IPS DF 19.7 (cell line): ENCODE measurements around the gene NT5C2.
A peak's percentile ranks its signal among the peaks of the same experiment; 100 is the strongest.
"Not testable (repeated sequence)": the region's sequence is repeated elsewhere in the genome, so short reads cannot be mapped to it uniquely, and the experiment has no call there.

Experiments used
- DNase-seq: peaks from one replicate; pipeline ENCODE4 v3.0.0-alpha.2; 2013; ENCODE audit warnings: low read depth, low spot score

Gene NT5C2

GRCh38 chr10:103089493-103089892 is 103.6 kb downstream of the NT5C2 start:
- DNase-seq = no peak

- no peak for DNase-seq
These were observed 106.3 kb downstream of the NT5C2 start for GRCh38 chr10:103086799-103087198.

- DNase-seq = no peak
These were observed 106.8 kb downstream of the NT5C2 start for GRCh38 chr10:103086261-103086660.

GRCh38 chr10:103083977-103084320 is 109.1 kb downstream of the NT5C2 start:
- no peak for DNase-seq

GRCh38 chr10:103083266-103083976 is 109.7 kb downstream of the NT5C2 start:
- no peak for DNase-seq

GRCh38 chr10:103082683-103083082 is 110.4 kb downstream of the NT5C2 start:
- no peak for DNase-seq

- no peak for DNase-seq
These were observed 112.0 kb downstream of the NT5C2 start for GRCh38 chr10:103080891-103081581.

- DNase-seq = no peak
These were observed 113.1 kb downstream of the NT5C2 start for GRCh38 chr10:103079946-103080345.

GRCh38 chr10:103079100-103079499 is 114.0 kb downstream of the NT5C2 start:
- DNase-seq = no peak

- no peak for DNase-seq
These were observed 114.4 kb downstream of the NT5C2 start for GRCh38 chr10:103078676-103079075.

GRCh38 chr10:103078309-103078615 is 114.8 kb downstream of the NT5C2 start:
- no peak for DNase-seq

- DNase-seq = no peak
These were observed 115.4 kb downstream of the NT5C2 start for GRCh38 chr10:103077491-103078308.

GRCh38 chr10:103077020-103077419 is 116.1 kb downstream of the NT5C2 start:
- no peak for DNase-seq

GRCh38 chr10:103072891-103073290 is 120.2 kb downstream of the NT5C2 start:
- DNase-seq = no peak

GRCh38 chr10:103072276-103072675 is 120.8 kb downstream of the NT5C2 start:
- DNase-seq = no peak

GRCh38 chr10:103069453-103070331 is 123.4 kb downstream of the NT5C2 start:
- DNase-seq = peak; percentile 25

- DNase-seq = no peak
These were observed 125.1 kb downstream of the NT5C2 start for GRCh38 chr10:103067956-103068355.

- DNase-seq = no peak
These were observed 125.6 kb downstream of the NT5C2 start for GRCh38 chr10:103067484-103067883.

- DNase-seq = not testable (repeated sequence)
These were observed 126.0 kb downstream of the NT5C2 start for GRCh38 chr10:103067099-103067477.

- no peak for DNase-seq
These were observed 126.7 kb downstream of the NT5C2 start for GRCh38 chr10:103066141-103067098.

GRCh38 chr10:103064956-103065355 is 128.1 kb downstream of the NT5C2 start:
- no peak for DNase-seq
